ENCODE results near the gene TBRG1.
"Not testable (repeated sequence)": the region's sequence is repeated elsewhere in the genome, so short reads cannot be mapped to it uniquely, and the experiment has no call there.

TBRG1 gene

GRCh38 chr11:124622531-124623451 is at the start of gene TBRG1:
TSS of gene TBRG1 (plus strand) at chr11:124622864. CDS start at chr11:124623084, 220 bp downstream.
- peak; percentile 10 to 93 (median 85) for DNase-seq

- no peak for DNase-seq
Observed at GRCh38 chr11:124577716-124578427, 44.8 kb upstream of the TBRG1 start.

GRCh38 chr11:124578761-124579160 is 43.9 kb upstream of the TBRG1 start:
- DNase-seq: no peak

DNA sequence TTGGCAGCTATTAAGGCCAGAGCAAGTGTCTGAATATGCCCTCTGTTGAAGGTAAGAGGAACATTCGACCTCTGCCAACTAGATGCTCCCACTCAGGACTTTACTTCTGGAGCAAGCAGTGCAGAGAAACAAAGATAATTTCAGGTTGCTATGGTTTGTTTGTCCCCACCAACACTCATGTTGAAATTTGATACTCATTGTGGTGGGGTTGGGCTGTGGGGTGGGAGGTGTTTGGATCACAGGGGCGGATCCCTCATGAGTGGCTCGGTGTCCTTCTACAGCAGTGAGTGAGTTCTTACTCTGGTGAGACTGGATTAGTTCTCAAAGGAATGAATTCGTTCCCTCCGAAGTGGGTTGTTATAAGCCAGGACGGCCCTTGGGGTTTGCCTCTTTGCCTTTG is 40.8 kb upstream of the TBRG1 start:
- no peak for DNase-seq

DNA sequence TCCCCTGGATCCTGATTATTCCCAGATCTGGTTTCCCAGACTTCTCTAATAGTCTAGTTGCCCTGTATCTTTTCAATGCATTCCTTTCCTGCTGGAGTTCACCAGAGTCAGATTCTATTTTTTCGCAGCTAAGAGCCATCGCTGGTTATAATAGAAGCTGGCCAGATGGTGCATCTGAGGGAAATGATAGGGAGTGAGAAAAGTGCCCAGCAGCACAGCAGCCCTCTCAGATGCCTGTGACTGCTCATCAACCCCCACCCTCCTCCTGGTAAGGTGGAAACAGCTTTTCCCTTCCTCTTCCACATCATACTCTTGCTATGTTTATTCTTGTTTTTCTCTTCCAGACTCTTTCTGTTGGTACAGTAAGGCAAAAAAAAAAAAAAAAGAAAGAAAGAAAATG is 40.1 kb upstream of the TBRG1 start:
- DNase-seq: no peak

GRCh38 chr11:124583781-124584180 is 38.9 kb upstream of the TBRG1 start:
- DNase-seq: no peak

DNA sequence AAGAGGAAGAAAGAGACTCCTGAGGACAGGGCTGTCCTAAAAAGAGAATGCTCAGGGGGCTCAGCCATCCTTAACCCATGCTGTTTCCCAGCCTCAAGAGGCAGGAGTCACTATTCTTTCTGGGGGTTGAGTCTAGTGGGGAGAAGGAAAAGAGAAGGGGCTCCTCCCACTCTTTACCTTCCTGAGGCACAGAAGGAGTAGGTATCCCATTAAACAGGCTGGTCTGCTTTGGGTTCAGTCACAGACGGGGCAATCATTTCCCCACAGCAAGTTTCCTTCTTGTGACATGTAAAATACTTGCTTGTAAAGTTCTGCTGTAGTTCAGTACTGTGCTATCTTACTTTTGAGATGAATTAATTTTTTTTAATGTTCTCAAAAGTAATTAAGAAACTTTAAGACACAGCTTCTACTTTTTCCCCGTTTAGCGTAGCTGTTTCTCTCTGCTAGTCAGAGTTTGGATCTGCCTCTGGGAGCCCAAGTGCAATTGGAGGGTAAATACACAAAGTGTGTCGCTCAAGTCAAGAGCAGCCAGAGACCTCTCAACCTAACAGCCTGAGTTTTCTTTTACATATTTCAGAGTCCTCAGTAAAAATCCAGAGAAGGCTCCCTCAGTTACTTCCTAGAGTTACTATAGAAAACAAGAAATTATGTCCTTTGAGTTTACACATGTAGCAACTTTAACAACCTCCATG is 37.8 kb upstream of the TBRG1 start:
- DNase-seq: no peak

- DNase-seq: peak in 24 of 51 donors; percentile 2 to 62 (median 13)
Observed at GRCh38 chr11:124586238-124586860, 36.3 kb upstream of the TBRG1 start.

- DNase-seq: no peak
Observed at GRCh38 chr11:124591430-124591829, 31.2 kb upstream of the TBRG1 start.

DNA sequence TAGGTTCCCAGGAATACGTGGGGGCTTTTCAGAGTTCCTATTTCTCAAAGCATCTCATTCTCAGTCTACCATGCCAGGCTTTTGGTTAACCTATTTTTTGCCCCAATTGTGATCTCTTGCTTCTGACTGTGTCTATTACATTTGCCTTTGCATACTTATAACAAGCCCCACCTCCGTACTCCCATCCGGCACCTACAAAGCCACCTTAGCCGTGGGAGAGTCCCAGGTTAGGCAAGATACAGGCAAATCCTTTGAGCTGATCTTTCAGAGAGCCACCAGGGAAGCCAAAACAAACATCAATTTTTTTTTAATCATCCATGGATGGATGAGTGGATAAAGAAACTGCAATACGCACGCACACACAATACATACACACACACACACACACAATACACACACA is 30.0 kb upstream of the TBRG1 start:
- no peak for DNase-seq

DNA sequence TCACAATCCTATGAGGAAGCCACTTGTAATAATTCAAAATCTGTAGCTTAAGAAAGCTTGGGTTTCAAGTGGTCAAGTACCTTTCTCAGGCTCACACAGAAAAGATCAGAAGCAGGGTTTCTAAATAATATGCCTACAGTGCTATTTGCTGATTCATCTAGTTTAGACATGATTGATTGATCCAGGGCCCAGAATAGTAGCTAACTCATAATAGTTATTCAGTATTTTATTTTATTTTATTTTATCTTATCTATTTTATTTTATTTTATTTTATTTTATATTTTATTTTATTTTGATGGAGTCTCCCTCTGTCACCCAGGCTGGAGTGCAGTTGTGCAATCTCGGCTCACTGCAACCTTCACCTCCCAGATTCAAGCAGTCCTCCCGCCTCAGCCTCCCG is 27.4 kb upstream of the TBRG1 start:
- no peak for DNase-seq

GRCh38 chr11:124597626-124598025 is 25.0 kb upstream of the TBRG1 start:
- DNase-seq: no peak

GRCh38 chr11:124600621-124601320 is 21.9 kb upstream of the TBRG1 start:
- DNase-seq: no peak

GRCh38 chr11:124602193-124602592 is 20.5 kb upstream of the TBRG1 start:
- DNase-seq: no peak

- not testable (repeated sequence) for DNase-seq
Observed at GRCh38 chr11:124602723-124603122, 19.9 kb upstream of the TBRG1 start.

GRCh38 chr11:124605719-124606118 is 16.9 kb upstream of the TBRG1 start:
- peak in 1 of 51 donors; percentile 17 for DNase-seq

- DNase-seq: no peak
Observed at GRCh38 chr11:124608147-124608546, 14.5 kb upstream of the TBRG1 start.

DNA sequence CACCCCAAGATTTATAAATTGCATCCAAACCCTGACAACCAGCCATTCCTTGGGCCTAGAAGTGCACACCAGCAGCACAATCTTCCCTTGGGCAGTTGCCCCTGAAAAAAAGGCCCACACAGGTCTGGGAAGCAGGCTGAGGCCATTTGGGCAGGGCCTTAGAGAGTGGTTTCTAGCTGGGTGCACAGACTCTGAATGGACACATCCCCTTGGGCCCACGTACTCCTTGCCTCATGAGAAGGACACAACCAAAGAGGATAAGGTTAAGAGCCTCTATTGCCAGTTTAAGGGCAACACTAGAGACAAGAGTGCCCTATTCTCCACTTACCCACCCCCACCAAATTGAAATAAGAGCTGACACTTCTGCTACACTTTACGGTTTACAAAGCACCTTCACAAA is 12.4 kb upstream of the TBRG1 start:
- DNase-seq: no peak

GRCh38 chr11:124611064-124611463 is 11.6 kb upstream of the TBRG1 start, which contains the start of gene PANX3:
TSS of gene PANX3 (plus strand) at chr11:124611428. CDS start at chr11:124611557, 129 bp downstream.
- no peak for DNase-seq

DNA sequence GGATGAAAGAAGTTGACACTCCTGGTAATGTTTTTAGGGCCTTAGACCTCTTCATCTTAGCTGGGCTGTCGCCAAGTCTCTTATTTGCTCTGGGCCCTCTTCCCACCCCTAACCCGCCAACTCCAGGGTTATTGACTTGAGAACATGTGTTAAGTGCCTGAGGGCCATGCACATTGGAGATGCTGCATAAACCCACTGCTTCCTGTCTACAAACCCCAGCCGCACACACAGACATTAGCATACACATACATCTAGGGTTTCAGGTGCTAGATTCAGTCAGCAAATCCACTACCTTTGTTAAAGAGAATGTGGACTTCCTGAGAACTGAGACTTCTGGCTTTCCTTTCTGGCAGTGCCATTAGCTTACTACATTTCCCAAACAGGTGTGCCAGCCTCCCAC is 10.6 kb upstream of the TBRG1 start:
- no peak for DNase-seq
